B cell (primary cell): ENCODE measurements around the gene TXNDC2. TPM values are rescaled to one million over a fixed set of nuclear protein-coding genes. Genes with fewer than 3 reads are reported as not detected.

ENCODE experiments used
- ATAC-seq: fragments of 200-7000 bp; cut with Tn5 transposase; one replicate; pipeline ENCODE4 v1.10.0; 2021; ENCODE audit warnings: low read depth, mild to moderate bottlenecking, moderate number of reproducible peaks, moderate library complexity
- CTCF ChIA-PET: fragments of 350-600 bp; sonication (Branson Sonifier 250); formaldehyde crosslinking; loops from one replicate; lab custom pipeline; 2021; ENCODE audit warnings: antibody characterized with exemption, inconsistent platforms; lab: Charles Lee
- POLR2A ChIA-PET: fragments of 350-600 bp; sonication (Branson Sonifier 250); formaldehyde crosslinking; loops from one replicate; lab custom pipeline; 2021; ENCODE audit warnings: antibody characterized with exemption; lab: Charles Lee
- DNase-seq: peaks from one replicate; pipeline ENCODE4 v3.0.0; 2013
- H2AFZ ChIP-seq: 2 replicates; pipeline ENCODE4 v1.6.1; 2012; ENCODE audit warnings: mild to moderate bottlenecking, low read depth, low read length; ENCODE audit not compliant: insufficient read depth, poor library complexity, severe bottlenecking
- H3K27ac ChIP-seq, 2 donors: 1 replicate in 1 of 2; 2 replicates in 1 of 2; pipeline ENCODE4 v1.5.1; 2012 to 2013; ENCODE audit warnings: low read length in 2 of 2, mild to moderate bottlenecking in 2 of 2, moderate library complexity in 1 of 2
- H3K27me3 ChIP-seq, 4 experiments: fragments of 200-600 bp in 1 of 4; sonication (generic) in 1 of 4; replicated peaks in 1 of 4; 1 replicate in 2 of 4; 2 replicates in 2 of 4; pipeline versions ENCODE4 v1.6.1 to v1.7.0; 2013 to 2016; ENCODE audit warnings: low read length in 3 of 4, mild to moderate bottlenecking in 2 of 4, mixed read lengths in 1 of 4, moderate library complexity in 1 of 4; ENCODE audit not compliant: insufficient read depth in 4 of 4, control insufficient read depth in 3 of 4; ENCODE audit errors: control extremely low read depth in 1 of 4
- H3K36me3 ChIP-seq, 2 experiments: replicated peaks in 1 of 2; 1 replicate in 1 of 2; 2 replicates in 1 of 2; pipeline versions ENCODE4 v1.6.1 to v1.7.1; 2013; ENCODE audit warnings: low read length in 1 of 2; ENCODE audit not compliant: insufficient read depth in 2 of 2, control insufficient read depth in 1 of 2; ENCODE audit errors: control extremely low read depth in 1 of 2, extremely low read depth in 1 of 2
- H3K4me1 ChIP-seq, 2 donors: fragments of 200-600 bp in 1 of 2; sonication (generic) in 1 of 2; 1 replicate in 1 of 2; 2 replicates in 1 of 2; pipeline versions ENCODE4 v1.5.1 to v1.6.1; 2013 to 2017; ENCODE audit warnings: low read length in 2 of 2; ENCODE audit not compliant: control insufficient read depth in 2 of 2, insufficient read depth in 2 of 2
- H3K4me2 ChIP-seq: replicated peaks from 2 replicates; pipeline ENCODE3; 2012; ENCODE audit warnings: mild to moderate bottlenecking, low read depth, low read length; ENCODE audit not compliant: poor library complexity, severe bottlenecking
- H3K4me3 ChIP-seq, 5 experiments: fragments of 200-600 bp in 1 of 5; sonication (generic) in 1 of 5; 1 replicate in 3 of 5; 2 replicates in 2 of 5; pipeline versions ENCODE4 v1.5.1 to v1.7.0; 2011 to 2016; ENCODE audit warnings: low read length in 4 of 5, mild to moderate bottlenecking in 4 of 5, low read depth in 2 of 5, control low read depth in 1 of 5, moderate library complexity in 1 of 5; ENCODE audit not compliant: insufficient read depth in 1 of 5; ENCODE audit errors: control extremely low read depth in 1 of 5, extremely low read depth in 1 of 5
- H3K79me2 ChIP-seq: fragments of 200-600 bp; sonication (generic); one replicate; pipeline ENCODE4 v1.6.0; 2016; ENCODE audit warnings: low read length; ENCODE audit not compliant: control insufficient read depth, insufficient read depth
- H3K9ac ChIP-seq: fragments of 200-600 bp; sonication (generic); 2 replicates; pipeline ENCODE4 v1.6.1; 2017; ENCODE audit warnings: mild to moderate bottlenecking, low read length, moderate library complexity
- H3K9me3 ChIP-seq, 3 donors: one replicate each; pipeline versions ENCODE4 v1.6.1 to v1.7.1; 2013; ENCODE audit warnings: low read length in 2 of 3; ENCODE audit not compliant: control insufficient read depth in 2 of 3, insufficient read depth in 1 of 3; ENCODE audit errors: control extremely low read depth in 1 of 3
- H4K20me1 ChIP-seq: 2 replicates; pipeline ENCODE4 v1.6.0; 2012; ENCODE audit warnings: mild to moderate bottlenecking, low read length; ENCODE audit not compliant: insufficient read depth, control insufficient read depth, poor library complexity, severe bottlenecking
- H3K27ac Mint-ChIP-seq: one replicate; pipeline ENCODE4 v1.8.0; 2021; ENCODE audit warnings: mixed read lengths
- H3K27me3 Mint-ChIP-seq: one replicate; pipeline ENCODE4 v1.8.0; 2021; ENCODE audit warnings: mixed read lengths
- H3K4me1 Mint-ChIP-seq: one replicate; pipeline ENCODE4 v1.8.0; 2021; ENCODE audit warnings: mixed read lengths
- H3K4me3 Mint-ChIP-seq: one replicate; pipeline ENCODE4 v1.8.0; 2021; ENCODE audit warnings: mixed read lengths
- H3K9me3 Mint-ChIP-seq: one replicate; pipeline ENCODE4 v1.8.0; 2022; ENCODE audit warnings: mixed read lengths; ENCODE audit not compliant: insufficient read depth
- CTCF ChIP-seq: fragments of 200-600 bp; IDR thresholded peaks from one replicate; pipeline ENCODE4 v1.8.0; 2022; ENCODE audit warnings: antibody characterized with exemption, mild to moderate bottlenecking
- EZH2 ChIP-seq: IDR thresholded peaks from 2 replicates; pipeline ENCODE4 v1.6.1; 2012; ENCODE audit warnings: borderline replicate concordance, low read depth, mild to moderate bottlenecking, moderate library complexity, low read length; ENCODE audit not compliant: insufficient read depth, poor library complexity, severe bottlenecking
- WGBS: methylation state at CpG from one replicate; pipeline ENCODE4 v1.1.5; 2013; ENCODE audit warnings: missing lambda C conversion rate; ENCODE audit not compliant: insufficient coverage; 5-methylcytosine and 5-hydroxymethylcytosine counted together
- intact Hi-C: fragments of 100-400 bp; cut with micrococcal nuclease; formaldehyde crosslinking; loops from one replicate; pipeline ENCODE4 v1.10.0; 2022
- polyA plus RNA-seq: library from polyadenylated mRNA; depleted of rRNA; stranded (reverse); fragments of >200 nt; gene quantifications from 2 replicates; pipeline ENCODE4 v1.2.3, GENCODE V29; 2012
- total RNA-seq, 2 donors: library from RNA; stranded (reverse); fragments of 120-200 nt in 1 of 2; gene quantifications; 1 replicate in 1 of 2; 2 replicates in 1 of 2; pipeline versions ENCODE4 v1.2.3 to v1.2.4, GENCODE V29; 2013 to 2022

The TXNDC2 gene
- total and polyA plus RNA-seq, 2 donors (not counting 1 experiment from before 2014, with no cell fraction given), result 0.07 to 0.22 TPM

- no peak overlapping the region for H3K4me3 ChIP-seq
- no peak overlapping the region for H3K4me3 Mint-ChIP-seq
- peaks cover 50 to 59% of the 10 kb centered on the region in 2 donors for H3K4me1 ChIP-seq
- H3K9ac ChIP-seq, result no peak overlapping the region
- H3K27me3 ChIP-seq, result no peaks in the 10 kb centered on the region
- WGBS, result no CpG with 5 or more reads among the region's 3 CpGs
- intact Hi-C loops, result loop anchor here (5.0 kb wide), 1 partner anchor 35 kb away; no protein-coding TSS in a partner anchor
- ATAC-seq, result no peak
- ChIA-PET POLR2A (no interaction called here), CTCF (no interaction called here)
- H3K9me3 ChIP-seq, result peaks cover 0 to 6% (median 1%) of the 10 kb centered on the region in 3 donors
- H3K27me3 Mint-ChIP-seq, result no peaks in the 10 kb centered on the region
- TF ChIP-seq EZH2 (no peak), CTCF (no peak)
- DNase-seq, result no peak
- H3K4me2 ChIP-seq, result no peak overlapping the region
- H3K4me1 Mint-ChIP-seq, result peaks cover 29% of the 10 kb centered on the region
- no peak overlapping the region for H2AFZ ChIP-seq
- no peaks in the 10 kb centered on the region for H3K9me3 Mint-ChIP-seq
- no peak overlapping the region for H3K27ac ChIP-seq
- H4K20me1 ChIP-seq, result peaks cover 66% of the 10 kb centered on the region
- no peaks in the 10 kb centered on the region for H3K36me3 ChIP-seq
- H3K27ac Mint-ChIP-seq, result no peak overlapping the region
- peaks cover 72% of the 10 kb centered on the region for H3K79me2 ChIP-seq
Measured at GRCh38 chr18:9916808-9917207, 31.0 kb downstream of the TXNDC2 start.

GRCh38 chr18:9918016-9918680 lies 32.4 kb downstream of the TXNDC2 start:
- ChIA-PET POLR2A (no interaction called here), CTCF (no interaction called here)
- Histone ChIP-seq H3K9me3 (no peaks in the 10 kb centered on the region), H3K79me2 (peaks cover 85% of the 10 kb centered on the region), H3K4me3 (no peak overlapping the region), H3K27ac (no peak overlapping the region), H3K4me2 (peak overlapping the region; percentile 14), H3K36me3 (no peaks in the 10 kb centered on the region), H4K20me1 (peaks cover 80% of the 10 kb centered on the region), H3K4me1 (peaks cover 49 to 65% of the 10 kb centered on the region in 2 donors), H3K9ac (no peak overlapping the region), H3K27me3 (no peaks in the 10 kb centered on the region), H2AFZ (no peak overlapping the region)
- Mint-ChIP-seq H3K4me1 (peaks cover 33% of the 10 kb centered on the region), H3K4me3 (no peak overlapping the region), H3K27ac (no peak overlapping the region), H3K27me3 (no peaks in the 10 kb centered on the region), H3K9me3 (no peaks in the 10 kb centered on the region)
- intact Hi-C loops, result loop anchor here (5.0 kb wide), 1 partner anchor 34 kb away; no protein-coding TSS in a partner anchor
- TF ChIP-seq CTCF (no peak), EZH2 (no peak)
- 70% methylated on average over 1 of the region's 2 CpGs for WGBS
- DNase-seq (no peak), ATAC-seq (no peak)
